Upper lobe of left lung (tissue), 6 donors: Measurements from ENCODE around the gene GPR153. TPM values are rescaled to one million over a fixed set of nuclear protein-coding genes. Genes with fewer than 3 reads are reported as not detected.

ENCODE experiments used
- ATAC-seq, 2 donors: fragments of 200-7000 bp; cut with Tn5 transposase; one replicate each; pipeline ENCODE4 v1.9.1; 2022; ENCODE audit warnings: mild to moderate bottlenecking in 2 of 2, moderate library complexity in 2 of 2; ENCODE audit not compliant: low FRiP score in 2 of 2
- DNase-seq, 2 donors: peaks; one replicate each; pipeline ENCODE4 v3.0.0-alpha.2; 2019 to 2020
- H3K27ac ChIP-seq, 4 donors: fragments of 200-600 bp; sonication (generic); one replicate each; pipeline ENCODE4 v1.5.1; 2016 to 2019
- H3K27me3 ChIP-seq, 4 donors: fragments of 200-600 bp; sonication (generic); one replicate each; pipeline ENCODE4 v1.5.1; 2017 to 2019
- H3K36me3 ChIP-seq, 4 donors: fragments of 200-600 bp; sonication (generic); one replicate each; pipeline ENCODE4 v1.5.1; 2016 to 2019
- H3K4me1 ChIP-seq, 4 donors: fragments of 200-600 bp; sonication (generic); one replicate each; pipeline ENCODE4 v1.5.1; 2018 to 2019
- H3K4me3 ChIP-seq, 4 donors: fragments of 200-600 bp; sonication (generic); one replicate each; pipeline ENCODE4 v1.5.1; 2017 to 2019; ENCODE audit warnings: mild to moderate bottlenecking in 2 of 4, moderate library complexity in 1 of 4
- H3K9me3 ChIP-seq, 4 donors: fragments of 200-600 bp; sonication (generic); one replicate each; pipeline ENCODE4 v1.5.1; 2018 to 2019
- EP300 ChIP-seq, 4 donors: sonication (generic); formaldehyde crosslinking; IDR thresholded peaks; one replicate each; pipeline ENCODE4 v1.5.1; 2017; ENCODE audit warnings: antibody characterized with exemption in 4 of 4, control low read depth in 2 of 4
- POLR2A ChIP-seq, 4 donors: fragments of 450-650 bp; IDR thresholded peaks; one replicate each; pipeline ENCODE4 v1.5.1; 2016 to 2017; ENCODE audit warnings: antibody characterized with exemption in 4 of 4, mild to moderate bottlenecking in 2 of 4
- POLR2AphosphoS5 ChIP-seq, 2 donors: sonication (generic); formaldehyde crosslinking; IDR thresholded peaks; one replicate each; pipeline ENCODE4 v1.5.1; 2017; ENCODE audit warnings: antibody characterized with exemption in 2 of 2
- WGBS, 2 donors: methylation state at CpG; one replicate each; pipeline ENCODE4 v1.1.5; 2017 to 2018; 5-methylcytosine and 5-hydroxymethylcytosine counted together
- total RNA-seq, 6 donors: library from RNA; depleted of rRNA in 4 of 6; stranded (reverse); fragments of >200 nt in 4 of 6; gene quantifications; one replicate each; pipeline versions ENCODE4 v1.1.0 to v1.2.1, GENCODE V29; 2016 to 2021
- TF ChIP-seq, protein P1 (sequence below), 6 experiments: fragments of 450-650 bp in 4 of 6; fragments of 200-600 bp in 2 of 6; sonication (generic) in 2 of 6; IDR thresholded peaks; one replicate each; pipeline ENCODE4 v1.5.1; 2016 to 2019; ENCODE audit warnings: antibody characterized with exemption in 6 of 6
- donor health status: DM: no; HTN: no; CAD: no; lungs with moderate emphysema.
- donor health status: DM: no; HTN: yes; CAD: no; lungs with severe emphysema.

The GPR153 gene
- total RNA-seq, 6 donors from 2014 or later, result 2.4 to 25.7 (median 12.5) TPM

DNA sequence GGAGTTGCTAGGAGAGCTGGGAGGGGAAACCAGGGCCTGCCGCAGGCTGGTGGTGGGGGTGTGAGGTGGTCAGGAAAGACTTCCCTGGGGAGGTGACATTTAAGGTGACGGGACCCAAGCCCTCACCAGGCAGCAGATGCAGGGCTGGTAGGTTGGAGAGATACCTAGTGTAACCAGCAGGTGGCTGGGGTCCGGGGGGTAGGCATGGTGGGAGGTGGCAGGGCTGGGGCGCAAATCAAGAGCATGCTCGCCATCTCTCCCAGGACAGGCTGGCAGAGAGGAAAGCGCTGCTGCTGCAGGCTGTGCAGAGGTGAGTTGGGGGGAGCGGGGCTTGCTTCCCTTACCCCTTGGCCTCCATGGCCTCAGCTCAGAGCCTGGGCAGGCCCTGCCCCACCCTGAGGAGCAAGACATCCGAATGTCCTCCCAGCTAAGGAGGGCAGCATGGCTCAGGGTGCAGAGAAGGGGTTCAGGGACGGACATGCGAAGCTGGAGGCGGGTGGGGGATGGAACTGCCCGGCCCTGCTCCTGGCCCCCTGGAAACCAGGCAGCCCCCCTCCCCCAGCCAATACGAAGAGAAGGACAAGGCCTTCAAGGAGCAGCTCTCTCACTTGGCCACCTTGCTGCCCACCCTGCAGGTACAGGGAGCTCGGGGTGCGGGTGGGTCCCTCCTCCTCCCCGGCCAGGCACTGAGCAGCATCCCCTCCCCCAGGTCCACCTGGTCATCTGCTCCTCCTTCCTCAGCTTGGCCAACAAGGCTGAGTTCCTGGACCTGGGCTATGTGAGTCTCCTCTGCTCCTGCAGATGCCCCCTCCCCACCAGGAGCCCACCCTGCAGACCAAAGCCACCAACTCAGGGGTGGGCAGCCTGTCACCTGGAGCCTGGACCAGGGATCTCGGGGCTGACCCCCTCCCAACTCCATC lies 51.0 kb downstream of the GPR153 start:
- H3K27me3 ChIP-seq, result peaks cover 0 to 21% (median 6%) of the 10 kb centered on the region in 4 donors
- peak overlapping the region in 3 of 4 donors; percentile 38 to 53 (median 51) for H3K4me3 ChIP-seq
- no peak for DNase-seq

DNA sequence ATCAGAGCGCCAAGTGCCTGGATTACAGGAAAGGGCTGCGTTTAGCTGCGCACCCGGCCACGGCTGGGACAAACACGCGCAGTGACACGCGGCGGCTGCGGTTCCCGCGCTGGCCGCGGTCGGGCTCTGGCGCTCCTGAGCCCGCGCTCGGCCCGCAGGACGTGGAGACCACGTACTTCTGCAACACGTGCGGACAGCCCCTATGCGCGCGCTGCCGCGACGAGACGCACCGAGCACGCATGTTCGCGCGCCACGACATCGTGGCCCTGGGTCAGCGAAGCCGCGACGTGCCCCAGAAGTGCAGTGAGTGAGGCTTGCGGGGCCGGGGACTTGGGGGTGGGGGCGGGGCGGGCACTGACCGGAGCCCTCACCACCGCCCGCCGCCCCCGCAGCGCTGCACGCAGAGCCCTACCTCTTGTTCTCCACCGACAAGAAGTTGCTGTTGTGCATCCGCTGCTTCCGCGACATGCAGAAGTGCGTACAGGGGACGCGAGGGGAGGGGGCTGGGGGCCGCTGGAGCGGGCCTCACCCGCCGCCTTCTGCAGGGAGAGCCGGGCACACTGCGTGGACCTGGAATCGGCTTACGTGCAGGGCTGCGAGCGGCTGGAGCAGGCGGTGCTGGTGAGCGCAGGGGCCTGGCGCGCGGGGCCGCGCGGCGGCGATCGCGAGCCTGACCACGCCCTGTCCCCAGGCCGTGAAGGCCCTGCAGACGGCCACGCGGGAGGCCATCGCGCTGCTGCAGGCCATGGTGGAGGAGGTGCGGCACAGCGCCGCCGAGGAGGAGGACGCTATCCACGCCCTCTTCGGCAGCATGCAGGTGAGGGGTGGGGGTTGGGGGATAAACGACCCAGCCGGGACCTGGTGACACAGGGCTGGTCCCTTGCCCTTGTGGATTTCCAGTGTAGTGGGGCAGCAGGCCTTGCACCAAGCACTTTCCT lies 51.9 kb downstream of the GPR153 start:
- Histone ChIP-seq H3K4me1 (peaks cover 36 to 49% (median 41%) of the 10 kb centered on the region in 4 donors), H3K27ac (no peak overlapping the region), H3K36me3 (no peaks in the 10 kb centered on the region), H3K4me3 (peak overlapping the region; percentile 30 to 53 (median 44)), H3K27me3 (peaks cover 0 to 22% (median 6%) of the 10 kb centered on the region in 4 donors), H3K9me3 (no peaks in the 10 kb centered on the region)
- WGBS, 2 donors, result 11 to 25% methylated on average over 5 to 69 of the region's 99 CpGs
- peak in 1 of 2 donors; percentile 91 for DNase-seq
- no peak for TF ChIP-seq EP300 (IDR thresholded peaks at IDR 0.05)
- no peak for TF ChIP-seq POLR2A (IDR thresholded peaks at IDR 0.05)
- no peak for TF ChIP-seq POLR2AphosphoS5 (IDR thresholded peaks at IDR 0.05)
- TF ChIP-seq, protein P1, sequence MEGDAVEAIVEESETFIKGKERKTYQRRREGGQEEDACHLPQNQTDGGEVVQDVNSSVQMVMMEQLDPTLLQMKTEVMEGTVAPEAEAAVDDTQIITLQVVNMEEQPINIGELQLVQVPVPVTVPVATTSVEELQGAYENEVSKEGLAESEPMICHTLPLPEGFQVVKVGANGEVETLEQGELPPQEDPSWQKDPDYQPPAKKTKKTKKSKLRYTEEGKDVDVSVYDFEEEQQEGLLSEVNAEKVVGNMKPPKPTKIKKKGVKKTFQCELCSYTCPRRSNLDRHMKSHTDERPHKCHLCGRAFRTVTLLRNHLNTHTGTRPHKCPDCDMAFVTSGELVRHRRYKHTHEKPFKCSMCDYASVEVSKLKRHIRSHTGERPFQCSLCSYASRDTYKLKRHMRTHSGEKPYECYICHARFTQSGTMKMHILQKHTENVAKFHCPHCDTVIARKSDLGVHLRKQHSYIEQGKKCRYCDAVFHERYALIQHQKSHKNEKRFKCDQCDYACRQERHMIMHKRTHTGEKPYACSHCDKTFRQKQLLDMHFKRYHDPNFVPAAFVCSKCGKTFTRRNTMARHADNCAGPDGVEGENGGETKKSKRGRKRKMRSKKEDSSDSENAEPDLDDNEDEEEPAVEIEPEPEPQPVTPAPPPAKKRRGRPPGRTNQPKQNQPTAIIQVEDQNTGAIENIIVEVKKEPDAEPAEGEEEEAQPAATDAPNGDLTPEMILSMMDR (IDR thresholded peaks at IDR 0.05), result peak; percentile 20 to 77 (median 48)
- peak in 1 of 2 donors; percentile 61 for ATAC-seq

More for the DNA sequence above, 51.0 kb downstream of the GPR153 start:
- WGBS, 2 donors, result 81 to 88% methylated on average over 8 to 16 of the region's 17 CpGs
- no peak for ATAC-seq
- TF ChIP-seq POLR2AphosphoS5 (IDR thresholded peaks at IDR 0.05) (no peak), POLR2A (IDR thresholded peaks at IDR 0.05) (no peak), EP300 (IDR thresholded peaks at IDR 0.05) (no peak)
- TF ChIP-seq, protein P1 (IDR thresholded peaks at IDR 0.05), result no peak
- H3K27ac ChIP-seq, result no peak overlapping the region
- peaks cover 32 to 42% (median 37%) of the 10 kb centered on the region in 4 donors for H3K4me1 ChIP-seq
- no peaks in the 10 kb centered on the region for H3K9me3 ChIP-seq
- no peaks in the 10 kb centered on the region for H3K36me3 ChIP-seq

DNA sequence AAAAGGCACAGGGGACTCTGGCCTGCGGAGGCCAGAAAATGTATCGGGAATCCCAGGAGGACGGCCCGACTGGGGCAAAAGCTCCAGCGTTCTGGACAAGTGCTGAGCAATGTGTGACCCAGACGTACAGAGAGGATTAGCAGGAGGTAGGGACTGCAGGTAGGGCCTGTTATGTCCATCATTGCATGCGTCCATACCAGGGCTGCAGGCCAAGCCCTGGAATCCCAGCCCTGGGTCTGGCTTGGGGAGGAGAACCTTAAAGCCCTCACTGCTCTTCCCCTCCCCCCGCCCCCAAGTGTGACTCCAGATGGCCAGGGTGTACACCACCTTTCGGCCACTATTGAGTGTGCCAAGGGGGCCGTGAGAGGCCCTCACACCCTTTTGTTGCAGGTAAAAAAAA lies 53.0 kb downstream of the GPR153 start:
- H3K27me3 ChIP-seq, result peaks cover 0 to 22% (median 6%) of the 10 kb centered on the region in 4 donors
- no peak overlapping the region for H3K4me3 ChIP-seq
- no peaks in the 10 kb centered on the region for H3K9me3 ChIP-seq
- TF ChIP-seq POLR2A (IDR thresholded peaks at IDR 0.05) (no peak), POLR2AphosphoS5 (IDR thresholded peaks at IDR 0.05) (no peak)
- no peaks in the 10 kb centered on the region for H3K36me3 ChIP-seq
- peaks cover 36 to 49% (median 41%) of the 10 kb centered on the region in 4 donors for H3K4me1 ChIP-seq
- 88 to 92% methylated on average over 6 to 10 of the region's 10 CpGs for WGBS, 2 donors
- no peak for ATAC-seq
- no peak for DNase-seq
- H3K27ac ChIP-seq, result no peak overlapping the region

DNA sequence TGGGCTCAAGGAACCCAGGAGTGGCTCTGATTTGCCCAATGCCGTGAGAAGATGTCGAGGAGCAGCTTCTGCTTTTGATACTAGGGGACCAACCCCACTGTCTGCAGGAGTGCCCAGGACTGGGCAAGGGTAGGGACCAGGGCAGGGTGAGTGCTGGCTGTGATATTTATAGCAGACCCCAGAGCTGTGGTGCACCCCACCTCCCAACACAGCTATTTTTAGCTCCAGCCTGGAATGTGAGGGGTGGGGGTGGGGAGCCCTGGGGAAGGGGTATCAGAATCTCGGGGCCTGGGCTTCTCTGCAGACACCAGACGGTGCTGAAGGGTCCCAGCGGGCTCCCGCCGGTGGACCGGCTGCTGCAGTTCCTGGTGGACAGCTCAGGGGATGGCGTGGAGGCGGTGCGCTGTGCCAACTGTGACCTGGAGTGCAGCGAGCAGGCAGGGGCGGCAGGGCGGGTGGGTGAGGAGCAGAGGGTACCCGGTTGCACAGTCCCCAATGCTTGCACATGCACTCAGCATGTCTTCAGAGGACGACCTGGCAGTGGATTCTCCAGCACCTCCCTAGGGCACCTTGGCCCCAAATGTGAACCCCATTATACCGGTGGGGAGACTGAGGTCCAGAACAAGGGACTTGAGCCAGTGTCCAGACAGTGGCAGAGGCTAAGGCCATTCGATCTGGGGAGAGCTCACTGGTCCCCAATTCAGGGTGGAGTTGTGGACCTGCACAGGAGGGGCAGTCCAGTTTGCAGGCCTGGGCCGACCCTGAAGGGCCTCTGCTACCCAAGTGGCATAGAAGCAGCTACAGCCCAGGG lies 53.6 kb downstream of the GPR153 start:
- Histone ChIP-seq H3K4me1 (peaks cover 36 to 49% (median 41%) of the 10 kb centered on the region in 4 donors), H3K36me3 (no peaks in the 10 kb centered on the region)
- WGBS, 2 donors, result 45 to 83% methylated on average over 2 to 19 of the region's 19 CpGs

More for the DNA sequence above, 53.6 kb downstream of the GPR153 start:
- Histone ChIP-seq H3K4me3 (peak overlapping the region in 1 of 4 donors; percentile 71), H3K9me3 (no peaks in the 10 kb centered on the region), H3K27me3 (peaks cover 0 to 22% (median 6%) of the 10 kb centered on the region in 4 donors), H3K27ac (no peak overlapping the region)
- TF ChIP-seq, protein P1 (IDR thresholded peaks at IDR 0.05), result no peak
- TF ChIP-seq POLR2A (IDR thresholded peaks at IDR 0.05) (no peak), EP300 (IDR thresholded peaks at IDR 0.05) (no peak), POLR2AphosphoS5 (IDR thresholded peaks at IDR 0.05) (no peak)
- DNase-seq (peak in 1 of 2 donors; percentile 82), ATAC-seq (no peak)
